PC-3 (cell line): ENCODE results near the gene ANO4.

Experiments
- EZH2 ChIP-seq: fragments of 300-600 bp; sonication (generic); IDR thresholded peaks from one replicate; pipeline ENCODE4 v1.6.1; 2017; ENCODE audit warnings: antibody characterized with exemption, mild to moderate bottlenecking, low read length; ENCODE audit not compliant: unreplicated experiment
- EZH2phosphoT487 ChIP-seq: fragments of 300-600 bp; sonication (generic); IDR thresholded peaks from 2 replicates; pipeline ENCODE4 v1.6.1; 2018; ENCODE audit warnings: mild to moderate bottlenecking, antibody characterized with exemption, low read length, borderline replicate concordance
- TF ChIP-seq, protein P1 (sequence below): fragments of 300-600 bp; sonication (generic); conservative IDR thresholded peaks from 2 replicates; pipeline ENCODE4 v1.5.1; 2017; ENCODE audit warnings: antibody characterized with exemption, low read depth, mild to moderate bottlenecking, low read length

DNA sequence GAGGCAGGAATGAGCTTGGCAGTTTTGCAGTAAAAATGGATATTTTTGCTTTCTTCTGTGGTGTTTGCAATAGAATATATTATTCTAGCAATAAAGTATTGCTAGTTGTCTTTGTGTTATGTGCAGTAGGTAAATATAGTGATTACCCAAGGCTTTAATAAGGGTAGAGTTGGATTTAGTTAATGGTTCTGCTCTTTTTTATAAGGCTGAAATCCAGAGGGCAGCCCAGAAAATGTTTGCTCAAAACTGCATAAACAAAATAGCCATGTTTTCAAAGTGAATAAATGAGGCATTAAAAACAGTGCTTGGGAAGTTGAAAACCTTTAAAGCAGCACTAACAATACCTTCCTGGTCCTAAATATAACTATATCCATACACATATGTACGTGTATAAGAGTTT lies 253.1 kb downstream of the ANO4 start:
- TF ChIP-seq EZH2phosphoT487 (no peak), EZH2 (no peak)
- TF ChIP-seq, protein P1, sequence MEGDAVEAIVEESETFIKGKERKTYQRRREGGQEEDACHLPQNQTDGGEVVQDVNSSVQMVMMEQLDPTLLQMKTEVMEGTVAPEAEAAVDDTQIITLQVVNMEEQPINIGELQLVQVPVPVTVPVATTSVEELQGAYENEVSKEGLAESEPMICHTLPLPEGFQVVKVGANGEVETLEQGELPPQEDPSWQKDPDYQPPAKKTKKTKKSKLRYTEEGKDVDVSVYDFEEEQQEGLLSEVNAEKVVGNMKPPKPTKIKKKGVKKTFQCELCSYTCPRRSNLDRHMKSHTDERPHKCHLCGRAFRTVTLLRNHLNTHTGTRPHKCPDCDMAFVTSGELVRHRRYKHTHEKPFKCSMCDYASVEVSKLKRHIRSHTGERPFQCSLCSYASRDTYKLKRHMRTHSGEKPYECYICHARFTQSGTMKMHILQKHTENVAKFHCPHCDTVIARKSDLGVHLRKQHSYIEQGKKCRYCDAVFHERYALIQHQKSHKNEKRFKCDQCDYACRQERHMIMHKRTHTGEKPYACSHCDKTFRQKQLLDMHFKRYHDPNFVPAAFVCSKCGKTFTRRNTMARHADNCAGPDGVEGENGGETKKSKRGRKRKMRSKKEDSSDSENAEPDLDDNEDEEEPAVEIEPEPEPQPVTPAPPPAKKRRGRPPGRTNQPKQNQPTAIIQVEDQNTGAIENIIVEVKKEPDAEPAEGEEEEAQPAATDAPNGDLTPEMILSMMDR = no peak
